ENCODE measurements around the gene MYMX. TPM values are rescaled to one million over a fixed set of nuclear protein-coding genes. Genes with fewer than 3 reads are reported as not detected.

Gene MYMX
- total RNA-seq, 3 donors from 2014 or later, result 0.88 to 3.4 (median 2.9) TPM

DNA sequence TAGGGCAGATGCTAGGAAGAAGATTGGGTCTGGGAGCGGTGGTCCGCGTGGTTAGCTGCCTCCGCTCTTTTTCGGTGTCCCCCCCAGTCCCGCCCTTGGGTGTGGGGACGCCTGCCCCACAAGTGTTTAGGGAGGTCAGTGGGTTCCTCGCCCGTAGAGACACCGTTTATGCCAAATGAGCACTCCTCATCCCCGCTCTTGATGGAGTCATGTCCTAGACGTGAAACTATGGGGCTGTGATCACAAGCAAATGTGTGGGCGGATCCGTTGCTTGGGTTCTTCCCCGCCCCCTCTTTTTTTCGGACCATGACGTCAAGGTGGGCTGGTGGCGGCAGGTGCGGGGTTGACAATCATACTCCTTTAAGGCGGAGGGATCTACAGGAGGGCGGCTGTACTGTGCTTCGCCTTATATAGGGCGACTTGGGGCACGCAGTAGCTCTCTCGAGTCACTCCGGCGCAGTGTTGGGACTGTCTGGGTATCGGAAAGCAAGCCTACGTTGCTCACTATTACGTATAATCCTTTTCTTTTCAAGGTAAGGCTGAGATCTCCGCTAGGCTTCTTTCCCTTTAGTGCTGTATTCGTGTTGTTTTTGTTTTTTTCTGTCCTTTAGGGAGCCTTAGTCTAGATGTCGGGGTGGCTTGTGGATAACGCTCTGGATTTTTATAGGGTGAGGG is 30.1 kb downstream of the MYMX start, which contains the start of gene HSP90AB1:
Gene HSP90AB1 (plus strand): TSS at position 439 of the 675 bp plus-strand sequence. CDS start 1,529 bp downstream, outside the sequence.
- DNase-seq (ENCODE audit: low spot score in 2 of 2), result peak; percentile 97 to 99
- H3K9me3 ChIP-seq, result no peaks in the 10 kb centered on the region
- peak within 1 kb of the TSS; percentile 93 to 100 for H3K27ac ChIP-seq
- TF ChIP-seq, protein P1, sequence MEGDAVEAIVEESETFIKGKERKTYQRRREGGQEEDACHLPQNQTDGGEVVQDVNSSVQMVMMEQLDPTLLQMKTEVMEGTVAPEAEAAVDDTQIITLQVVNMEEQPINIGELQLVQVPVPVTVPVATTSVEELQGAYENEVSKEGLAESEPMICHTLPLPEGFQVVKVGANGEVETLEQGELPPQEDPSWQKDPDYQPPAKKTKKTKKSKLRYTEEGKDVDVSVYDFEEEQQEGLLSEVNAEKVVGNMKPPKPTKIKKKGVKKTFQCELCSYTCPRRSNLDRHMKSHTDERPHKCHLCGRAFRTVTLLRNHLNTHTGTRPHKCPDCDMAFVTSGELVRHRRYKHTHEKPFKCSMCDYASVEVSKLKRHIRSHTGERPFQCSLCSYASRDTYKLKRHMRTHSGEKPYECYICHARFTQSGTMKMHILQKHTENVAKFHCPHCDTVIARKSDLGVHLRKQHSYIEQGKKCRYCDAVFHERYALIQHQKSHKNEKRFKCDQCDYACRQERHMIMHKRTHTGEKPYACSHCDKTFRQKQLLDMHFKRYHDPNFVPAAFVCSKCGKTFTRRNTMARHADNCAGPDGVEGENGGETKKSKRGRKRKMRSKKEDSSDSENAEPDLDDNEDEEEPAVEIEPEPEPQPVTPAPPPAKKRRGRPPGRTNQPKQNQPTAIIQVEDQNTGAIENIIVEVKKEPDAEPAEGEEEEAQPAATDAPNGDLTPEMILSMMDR (IDR thresholded peaks at IDR 0.05), result peak in 2 of 3 donors; percentile 3 to 30
- TF ChIP-seq POLR2AphosphoS5 (IDR thresholded peaks at IDR 0.05), result peak; percentile 100
- TF ChIP-seq POLR2A (IDR thresholded peaks at IDR 0.05), result peak; percentile 98
- H3K4me3 ChIP-seq, result peak within 1 kb of the TSS; percentile 69 to 95 (median 94)
- H3K4me1 ChIP-seq, result peaks cover 0 to 13% of the 10 kb centered on the region in 2 donors
- no peaks in the 10 kb centered on the region for H3K27me3 ChIP-seq
- H3K36me3 ChIP-seq, result peaks cover 4% of the 10 kb centered on the region
- intact Hi-C loops (cut with DNase I; ENCODE audit: low total_unique reads), result no loop called here

DNA sequence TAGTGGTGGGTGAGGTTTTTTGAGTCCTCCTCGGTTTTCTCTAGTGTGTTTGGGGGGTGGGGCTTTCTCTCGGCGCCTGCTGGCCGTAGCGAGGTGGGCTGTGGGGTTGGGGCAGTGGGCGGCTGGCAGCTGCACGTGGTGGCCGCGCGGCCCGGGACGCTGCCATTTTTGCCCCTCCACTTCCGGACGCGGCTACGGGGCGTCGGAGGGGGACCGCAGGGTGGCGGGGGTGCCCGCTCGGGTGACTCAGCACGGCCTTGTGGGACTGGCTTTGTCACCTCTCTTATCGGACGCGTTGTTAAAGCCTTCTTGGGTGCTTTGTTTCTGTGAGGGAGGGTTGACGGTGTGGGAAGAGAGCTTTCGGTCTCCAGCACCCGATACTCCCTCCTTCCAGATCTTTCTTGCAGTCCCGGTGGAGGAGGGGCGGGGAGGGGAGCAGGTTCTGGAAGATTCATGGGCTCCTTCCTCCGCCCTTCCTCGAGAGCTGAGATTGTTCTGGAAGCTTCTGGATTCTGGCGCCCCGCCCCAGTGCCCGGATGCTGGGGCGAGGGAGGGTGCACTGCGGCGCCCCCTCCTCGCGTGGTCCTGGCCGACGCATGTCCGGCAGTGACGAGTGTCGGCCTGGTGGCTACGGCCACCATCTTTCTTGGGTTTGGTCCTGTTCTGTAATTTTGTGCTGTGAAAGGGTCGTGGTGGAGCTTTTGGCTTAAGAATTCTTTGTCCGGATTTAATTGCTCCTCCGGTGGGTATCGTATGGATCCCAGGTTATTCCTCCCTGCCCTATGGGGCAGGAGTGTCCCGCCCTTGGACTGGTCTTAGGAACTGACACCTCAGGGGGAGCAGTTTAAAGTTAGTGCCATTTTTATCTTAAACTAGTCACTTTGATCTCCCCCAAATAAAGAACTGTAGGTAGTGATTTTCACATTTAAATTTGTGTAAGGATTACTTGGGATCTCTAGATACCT is 30.9 kb downstream of the MYMX start:
- Histone ChIP-seq H3K4me3 (peak overlapping the region; percentile 69 to 95 (median 94)), H3K27ac (peak overlapping the region; percentile 93 to 100), H3K4me1 (peaks cover 0 to 13% of the 10 kb centered on the region in 2 donors), H3K27me3 (no peaks in the 10 kb centered on the region), H3K36me3 (peaks cover 4% of the 10 kb centered on the region), H3K9me3 (no peaks in the 10 kb centered on the region)
- DNase-seq (ENCODE audit: low spot score in 2 of 2), result peak; percentile 67 to 75
- TF ChIP-seq POLR2A (IDR thresholded peaks at IDR 0.05) (no peak), POLR2AphosphoS5 (IDR thresholded peaks at IDR 0.05) (peak in 2 of 3 donors; percentile 24 to 74)
- TF ChIP-seq, protein P1 (IDR thresholded peaks at IDR 0.05), result peak in 1 of 3 donors; percentile 13
- intact Hi-C loops (cut with DNase I; ENCODE audit: low total_unique reads), result no loop called here

DNA sequence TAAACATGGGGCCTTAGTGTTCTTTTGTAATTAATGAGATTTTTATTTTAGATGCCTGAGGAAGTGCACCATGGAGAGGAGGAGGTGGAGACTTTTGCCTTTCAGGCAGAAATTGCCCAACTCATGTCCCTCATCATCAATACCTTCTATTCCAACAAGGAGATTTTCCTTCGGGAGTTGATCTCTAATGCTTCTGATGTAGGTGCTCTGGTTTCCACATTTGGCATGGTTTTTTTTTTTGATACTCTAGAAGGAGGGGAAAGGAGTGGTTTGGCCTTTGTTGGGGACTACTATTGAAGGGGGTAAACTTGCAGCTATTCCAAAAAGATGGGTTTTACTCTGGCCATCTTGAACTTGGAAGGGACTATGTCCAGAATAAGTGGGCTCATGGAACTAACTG is 31.9 kb downstream of the MYMX start:
- Histone ChIP-seq H3K4me1 (peaks cover 0 to 13% of the 10 kb centered on the region in 2 donors), H3K4me3 (peak overlapping the region; percentile 69 to 95 (median 94)), H3K27me3 (no peaks in the 10 kb centered on the region), H3K36me3 (peaks cover 4% of the 10 kb centered on the region), H3K9me3 (no peaks in the 10 kb centered on the region), H3K27ac (peak overlapping the region; percentile 93 to 100)
- no peak for DNase-seq (ENCODE audit: low spot score in 2 of 2)
- TF ChIP-seq POLR2AphosphoS5 (IDR thresholded peaks at IDR 0.05), result no peak
- no peak for TF ChIP-seq POLR2A (IDR thresholded peaks at IDR 0.05)
- TF ChIP-seq, protein P1 (IDR thresholded peaks at IDR 0.05), result no peak
- intact Hi-C loops (cut with DNase I; ENCODE audit: low total_unique reads), result no loop called here

DNA sequence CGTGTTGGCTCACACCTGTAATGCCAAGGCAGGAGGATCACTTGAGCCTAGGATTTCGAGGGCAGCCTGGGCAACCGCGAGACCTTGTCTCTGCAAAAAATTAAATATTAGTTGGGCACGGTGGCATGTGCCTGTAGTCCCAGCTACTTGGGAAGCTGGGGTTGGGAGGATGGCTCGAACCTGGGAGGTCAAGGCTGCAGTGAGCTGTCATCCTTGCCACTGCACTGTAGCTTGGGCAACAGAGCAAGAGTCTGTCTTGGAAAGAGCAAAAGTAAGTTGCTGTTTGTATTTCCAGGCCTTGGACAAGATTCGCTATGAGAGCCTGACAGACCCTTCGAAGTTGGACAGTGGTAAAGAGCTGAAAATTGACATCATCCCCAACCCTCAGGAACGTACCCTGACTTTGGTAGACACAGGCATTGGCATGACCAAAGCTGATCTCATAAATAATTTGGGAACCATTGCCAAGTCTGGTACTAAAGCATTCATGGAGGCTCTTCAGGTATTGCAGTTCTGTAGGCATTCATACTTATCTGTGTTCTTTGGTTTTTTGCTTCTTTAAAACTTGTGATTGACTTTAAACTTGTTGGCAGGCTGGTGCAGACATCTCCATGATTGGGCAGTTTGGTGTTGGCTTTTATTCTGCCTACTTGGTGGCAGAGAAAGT is 32.5 kb downstream of the MYMX start:
- Histone ChIP-seq H3K9me3 (no peaks in the 10 kb centered on the region), H3K27me3 (no peaks in the 10 kb centered on the region), H3K27ac (peak overlapping the region; percentile 10 to 100), H3K4me3 (peak overlapping the region in 2 of 3 donors; percentile 69 to 94), H3K4me1 (peaks cover 0 to 13% of the 10 kb centered on the region in 2 donors), H3K36me3 (peaks cover 4% of the 10 kb centered on the region)
- intact Hi-C loops (cut with DNase I; ENCODE audit: low total_unique reads), result no loop called here
- DNase-seq (ENCODE audit: low spot score in 2 of 2), result no peak
- TF ChIP-seq, protein P1 (IDR thresholded peaks at IDR 0.05), result no peak
- TF ChIP-seq POLR2A (IDR thresholded peaks at IDR 0.05), result no peak
- TF ChIP-seq POLR2AphosphoS5 (IDR thresholded peaks at IDR 0.05), result peak in 1 of 3 donors; percentile 17
